ENCODE results near the gene PTPRF. TPM values are rescaled to one million over a fixed set of nuclear protein-coding genes. Genes with fewer than 3 reads are reported as not detected.

Gene PTPRF
- total and polyA plus RNA-seq, 2 experiments from 2014 or later = 96.0 to 115 TPM

GRCh38 chr1:43543567-43543966 lies 12.9 kb downstream of the PTPRF start:
- TF ChIP-seq CTCF (IDR thresholded peaks at IDR 0.05; ENCODE audit: poor library complexity) (no peak), EZH2phosphoT487 (IDR thresholded peaks at IDR 0.05; ENCODE audit: low read depth, severe bottlenecking, unreplicated experiment) (no peak), EZH2 (IDR thresholded peaks at IDR 0.05; ENCODE audit: borderline replicate concordance) (no peak)
- H3K4me1 ChIP-seq (ENCODE audit: insufficient read depth) = peaks cover 65% of the 10 kb centered on the region
- no peaks in the 10 kb centered on the region for H3K27me3 ChIP-seq
- peak overlapping the region; percentile 86 for H3K27ac ChIP-seq
- peaks cover 76% of the 10 kb centered on the region for H3K79me2 ChIP-seq
- H3K4me2 ChIP-seq = peak overlapping the region; percentile 29
- no peak overlapping the region for H2AFZ ChIP-seq
- DNase-seq (ENCODE audit: low spot score) = no peak
- no peaks in the 10 kb centered on the region for H3K9me3 ChIP-seq (ENCODE audit: low read depth)
- no peak overlapping the region for H3K4me3 ChIP-seq
- WGBS (ENCODE audit: low lambda C conversion rate, missing lambda C conversion rate) = 78% methylated on average over 8 of the region's 8 CpGs
- H3K9me2 ChIP-seq (replicated peaks; ENCODE audit: insufficient read depth) = no peaks in the 10 kb centered on the region
- no peaks in the 10 kb centered on the region for H3K36me3 ChIP-seq (replicated peaks; ENCODE audit: insufficient read depth, low read depth)
- no peaks in the 10 kb centered on the region for H4K20me1 ChIP-seq (ENCODE audit: insufficient read depth, poor library complexity, severe bottlenecking)

- Histone ChIP-seq H3K27ac (peak overlapping the region; percentile 86), H3K9me3 (ENCODE audit: low read depth) (no peaks in the 10 kb centered on the region), H3K36me3 (replicated peaks; ENCODE audit: insufficient read depth, low read depth) (no peaks in the 10 kb centered on the region), H3K9me2 (replicated peaks; ENCODE audit: insufficient read depth) (no peaks in the 10 kb centered on the region), H4K20me1 (ENCODE audit: insufficient read depth, poor library complexity, severe bottlenecking) (no peaks in the 10 kb centered on the region), H2AFZ (no peak overlapping the region), H3K4me3 (no peak overlapping the region), H3K4me2 (peak overlapping the region; percentile 59), H3K79me2 (peaks cover 67% of the 10 kb centered on the region), H3K4me1 (ENCODE audit: insufficient read depth) (peaks cover 80% of the 10 kb centered on the region), H3K27me3 (no peaks in the 10 kb centered on the region)
- 80% methylated on average over 12 of the region's 12 CpGs for WGBS (ENCODE audit: low lambda C conversion rate, missing lambda C conversion rate)
- DNase-seq (ENCODE audit: low spot score) = no peak
- TF ChIP-seq CTCF (IDR thresholded peaks at IDR 0.05; ENCODE audit: poor library complexity) (no peak), EZH2 (IDR thresholded peaks at IDR 0.05; ENCODE audit: borderline replicate concordance) (no peak), EZH2phosphoT487 (IDR thresholded peaks at IDR 0.05; ENCODE audit: low read depth, severe bottlenecking, unreplicated experiment) (no peak)
Observed at GRCh38 chr1:43545339-43545694, 14.6 kb downstream of the PTPRF start.

- Histone ChIP-seq H3K4me3 (no peak overlapping the region), H4K20me1 (ENCODE audit: insufficient read depth, poor library complexity, severe bottlenecking) (no peaks in the 10 kb centered on the region), H3K36me3 (replicated peaks; ENCODE audit: insufficient read depth, low read depth) (no peaks in the 10 kb centered on the region), H3K4me2 (peak overlapping the region; percentile 59), H3K79me2 (peaks cover 64% of the 10 kb centered on the region), H3K9me3 (ENCODE audit: low read depth) (no peaks in the 10 kb centered on the region), H3K27ac (peak overlapping the region; percentile 90), H3K27me3 (no peaks in the 10 kb centered on the region), H2AFZ (no peak overlapping the region), H3K4me1 (ENCODE audit: insufficient read depth) (peaks cover 85% of the 10 kb centered on the region), H3K9me2 (replicated peaks; ENCODE audit: insufficient read depth) (no peaks in the 10 kb centered on the region)
- DNase-seq (ENCODE audit: low spot score) = peak; percentile 96
- WGBS (ENCODE audit: low lambda C conversion rate, missing lambda C conversion rate) = 18% methylated on average over 12 of the region's 12 CpGs
- TF ChIP-seq EZH2 (IDR thresholded peaks at IDR 0.05; ENCODE audit: borderline replicate concordance) (no peak), EZH2phosphoT487 (IDR thresholded peaks at IDR 0.05; ENCODE audit: low read depth, severe bottlenecking, unreplicated experiment) (no peak), CTCF (IDR thresholded peaks at IDR 0.05; ENCODE audit: poor library complexity) (no peak)
Observed at GRCh38 chr1:43545695-43546387, 15.2 kb downstream of the PTPRF start.

Data from hepatocyte (in vitro differentiated cells).